Endometrial microvascular endothelial cells (primary cell): ENCODE measurements around the gene KPNA1. TPM values are rescaled to one million over a fixed set of nuclear protein-coding genes. Genes with fewer than 3 reads are reported as not detected.
"Not testable (repeated sequence)": the region's sequence is repeated elsewhere in the genome, so short reads cannot be mapped to it uniquely, and the experiment has no call there.

Experiments used
- in situ Hi-C: cut with HindIII; loops from 2 replicates; pipeline ENCODE4 v1.10.0; 2017; ENCODE audit warnings: low sequenced_read_pairs, low pct_unique_long_range_greater_than_20kb; ENCODE audit errors: inconsistent ontology term
- total RNA-seq: library from RNA; depleted of rRNA; stranded (reverse); fragments of >200 nt; gene quantifications from one replicate; pipeline ENCODE4 v1.2.3, GENCODE V29; 2015; ENCODE audit errors: inconsistent ontology term

KPNA1 gene
- total RNA-seq, 1 donor from 2014 or later = 53.6 TPM

DNA sequence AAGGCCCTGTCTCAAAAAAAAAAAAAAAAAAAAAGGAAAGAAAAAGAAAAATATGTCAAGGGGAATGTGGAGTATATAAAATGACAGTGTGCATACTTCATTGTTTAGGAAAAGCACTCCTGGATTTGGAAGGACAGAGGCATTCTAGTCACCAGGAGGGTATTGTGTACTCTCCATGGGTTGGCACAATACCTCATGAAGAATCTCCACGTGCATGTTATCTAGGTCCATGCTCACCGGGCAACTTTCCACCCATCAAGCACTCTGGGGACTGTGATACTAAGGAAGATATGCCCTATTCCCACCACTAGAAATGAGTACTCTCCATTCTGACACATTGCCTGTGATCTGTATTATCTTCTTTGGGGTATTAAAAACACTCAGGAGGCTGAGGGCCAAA is 15.4 kb upstream of the KPNA1 start:
- in situ Hi-C loops = no loop called here

DNA sequence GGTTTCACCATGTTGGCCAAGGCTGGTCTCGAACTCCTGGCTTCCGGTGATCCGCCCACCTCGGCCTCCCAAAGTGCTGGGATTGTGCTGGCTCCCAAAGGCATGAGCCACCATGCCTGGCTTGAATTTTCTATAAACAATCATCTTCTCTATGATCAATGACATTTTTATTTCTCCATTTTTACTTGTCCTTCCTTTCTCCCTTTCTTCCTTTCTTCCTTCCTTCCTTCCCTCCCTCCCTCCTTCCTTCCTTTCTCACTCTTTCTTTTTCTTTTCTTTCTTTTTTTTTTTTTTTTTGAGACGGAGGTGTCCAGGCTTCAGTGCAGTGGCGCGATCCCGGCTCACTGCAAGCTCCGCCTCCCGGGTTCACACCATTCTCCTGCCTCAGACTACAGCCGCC is 8.6 kb upstream of the KPNA1 start:
- in situ Hi-C loops = no loop called here

DNA sequence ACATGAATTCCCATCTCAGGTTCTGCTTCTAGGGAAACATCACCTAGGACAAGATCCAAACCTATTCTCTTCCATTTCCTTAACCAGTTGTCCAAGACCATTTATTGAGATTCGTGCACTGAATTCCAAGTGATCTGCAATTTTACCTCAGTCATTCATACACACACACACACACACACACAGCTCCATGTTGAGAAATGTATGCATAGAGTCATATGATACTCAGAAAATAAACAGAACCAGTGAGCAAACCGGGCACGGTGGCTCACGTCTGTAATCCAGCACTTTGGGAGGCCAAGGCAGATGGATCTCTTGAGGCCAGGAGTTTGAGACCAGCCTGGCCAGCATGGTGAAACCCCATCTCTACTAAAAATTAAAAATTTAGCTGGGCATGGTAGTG is 6.1 kb upstream of the KPNA1 start:
- in situ Hi-C loops = no loop called here

- in situ Hi-C loops = no loop called here
Measured at GRCh38 chr3:122519693-122520092, 5.0 kb upstream of the KPNA1 start.

DNA sequence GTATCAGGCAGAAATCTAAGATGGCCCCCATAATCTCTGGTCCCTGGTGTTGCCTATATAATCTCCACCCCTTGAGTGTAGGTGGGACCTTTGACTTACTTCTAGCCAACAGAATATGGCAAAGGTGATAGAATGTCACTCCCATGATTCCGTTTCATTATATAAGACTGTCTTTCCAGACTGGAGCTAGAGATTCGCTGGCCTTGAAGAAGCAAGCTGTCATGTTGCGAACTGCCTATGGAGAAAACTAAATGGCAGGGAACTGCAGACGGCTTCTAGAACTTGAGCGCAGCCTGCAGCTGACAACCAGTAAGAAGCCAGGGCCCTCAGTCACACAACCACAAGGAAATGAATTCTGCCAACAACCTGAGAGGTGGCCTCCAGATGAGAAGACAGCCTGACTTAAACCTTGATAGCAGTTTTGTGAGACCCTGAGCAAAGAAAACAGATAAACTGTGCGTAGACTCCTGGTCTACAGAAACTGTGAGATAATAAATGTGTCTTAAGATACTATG is 2.2 kb upstream of the KPNA1 start:
- in situ Hi-C loops = no loop called here

DNA sequence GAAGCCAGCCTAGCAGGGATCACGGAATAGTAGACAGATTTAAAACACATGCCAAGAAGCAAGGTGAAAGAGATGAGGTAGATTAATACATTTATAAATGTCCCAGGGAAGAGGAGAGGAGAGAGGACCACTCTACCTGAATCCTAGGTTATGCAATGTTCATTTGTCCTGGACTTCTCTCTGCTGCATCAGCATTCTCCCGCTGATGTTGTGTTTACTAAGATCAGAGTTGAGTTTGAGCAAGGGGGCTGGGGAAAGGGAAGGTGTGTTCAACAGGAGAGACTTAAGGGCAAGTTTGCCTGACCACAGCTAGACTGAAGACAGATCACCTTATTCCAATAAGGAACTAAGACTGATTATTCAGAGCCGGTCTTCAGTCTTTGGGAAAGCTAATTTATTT is 1.1 kb upstream of the KPNA1 start:
- in situ Hi-C loops = no loop called here

GRCh38 chr3:122515020-122515468 is 305 bp upstream of the KPNA1 start:
- in situ Hi-C loops = no loop called here

GRCh38 chr3:122513386-122514122 is 1.2 kb downstream of the KPNA1 start:
- in situ Hi-C loops = no loop called here

- in situ Hi-C loops = no loop called here
Measured at GRCh38 chr3:122512284-122512683, 2.5 kb downstream of the KPNA1 start.

- in situ Hi-C loops = no loop called here
Measured at GRCh38 chr3:122510878-122511535, 3.7 kb downstream of the KPNA1 start.

GRCh38 chr3:122508944-122509343 is 5.8 kb downstream of the KPNA1 start:
- in situ Hi-C loops = not testable (repeated sequence)

DNA sequence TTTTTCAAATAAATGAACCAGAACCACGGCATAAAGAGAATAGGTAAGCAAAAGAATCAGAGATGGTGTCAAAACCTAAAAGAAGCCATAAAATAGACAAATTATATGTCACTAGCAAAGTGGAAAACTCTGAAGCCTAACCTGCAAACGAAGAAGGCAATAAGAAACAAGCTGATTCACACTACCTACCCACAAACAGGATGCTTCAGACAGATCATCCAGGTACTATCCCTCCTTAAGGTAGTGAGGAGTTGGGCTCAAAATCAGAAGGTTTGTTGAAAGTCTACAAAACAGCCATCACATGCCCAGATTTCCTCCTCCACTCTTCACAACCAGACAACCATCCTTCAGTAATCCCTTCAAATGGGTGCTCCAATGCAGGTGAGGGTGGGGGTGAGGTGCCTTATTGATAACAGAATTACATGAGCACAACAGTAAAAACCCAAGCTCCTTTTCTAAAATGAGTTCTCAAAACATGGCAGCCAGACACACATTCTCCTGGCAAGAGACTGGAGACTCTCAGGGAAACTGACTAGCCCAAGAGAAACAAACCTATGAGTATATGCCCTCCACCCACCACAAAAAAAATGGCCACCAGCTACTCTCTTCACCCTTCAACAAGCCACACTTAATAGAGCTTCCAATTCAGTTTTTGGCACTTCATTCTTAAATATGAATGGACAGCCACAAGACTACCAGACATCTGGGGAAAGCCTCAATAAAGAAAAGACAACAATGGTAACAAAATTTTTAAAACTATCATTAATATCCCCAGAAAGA is 6.4 kb downstream of the KPNA1 start:
- in situ Hi-C loops = no loop called here

DNA sequence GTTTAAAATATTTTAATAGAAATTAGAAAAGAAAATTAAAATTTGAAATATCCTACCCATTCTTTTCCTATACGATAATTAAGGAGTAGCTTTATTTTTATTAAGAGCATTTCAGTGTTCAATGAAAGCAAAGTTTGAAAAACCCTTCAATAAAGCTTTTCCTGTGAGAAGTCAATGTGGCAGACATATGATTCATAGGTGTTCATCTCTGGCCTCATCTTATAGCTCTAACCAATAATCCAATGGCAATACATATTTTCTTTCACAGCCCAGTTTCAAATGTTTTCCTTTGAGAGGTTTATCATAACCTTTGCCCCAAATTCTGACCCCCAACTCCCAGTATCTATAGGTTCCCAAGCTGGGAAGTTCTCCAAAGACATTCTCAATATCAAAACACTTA is 8.3 kb downstream of the KPNA1 start:
- in situ Hi-C loops = no loop called here

- in situ Hi-C loops = no loop called here
Measured at GRCh38 chr3:122505676-122506075, 9.1 kb downstream of the KPNA1 start.

DNA sequence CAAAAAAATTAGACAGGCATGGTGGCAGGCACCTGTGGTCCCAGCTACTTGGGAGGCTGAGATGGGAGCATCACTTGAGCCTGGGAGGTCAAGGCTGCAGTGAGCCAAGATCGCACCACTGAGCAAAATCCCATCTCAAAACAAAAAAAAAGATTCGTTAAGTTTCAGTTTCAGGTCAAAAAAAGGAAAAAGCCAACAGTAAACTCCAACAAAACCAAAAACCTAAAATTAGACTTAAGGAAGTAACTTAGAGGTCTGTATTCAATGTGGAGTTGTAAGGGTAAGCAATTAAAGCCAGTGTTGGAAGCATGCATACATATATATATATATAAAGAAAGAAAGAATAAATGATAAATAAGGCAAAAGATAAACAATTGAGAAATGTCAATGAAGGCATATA is 11.8 kb downstream of the KPNA1 start:
- in situ Hi-C loops = no loop called here

DNA sequence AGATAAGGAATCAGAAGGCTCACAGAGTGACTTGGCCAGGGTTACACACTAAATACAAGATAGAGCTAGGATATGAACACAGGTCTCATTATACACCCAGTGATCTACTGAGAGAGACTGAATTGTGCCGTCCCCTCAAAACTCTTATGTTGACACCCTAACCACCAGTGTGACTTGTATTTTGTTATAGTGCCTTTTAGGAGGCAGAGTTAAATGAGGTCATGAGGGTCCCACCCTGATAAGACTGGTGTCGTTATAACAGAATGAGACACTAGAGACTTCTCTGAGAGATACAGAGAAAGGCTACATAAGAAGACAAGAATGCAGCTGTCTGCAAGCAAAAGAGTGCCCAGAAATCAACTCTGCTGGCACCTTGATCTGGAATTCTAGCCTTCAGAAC is 12.6 kb downstream of the KPNA1 start:
- in situ Hi-C loops = no loop called here

GRCh38 chr3:122500964-122501363 is 13.8 kb downstream of the KPNA1 start:
- in situ Hi-C loops = not testable (repeated sequence)

- in situ Hi-C loops = no loop called here
Measured at GRCh38 chr3:122498152-122498551, 16.6 kb downstream of the KPNA1 start.

DNA sequence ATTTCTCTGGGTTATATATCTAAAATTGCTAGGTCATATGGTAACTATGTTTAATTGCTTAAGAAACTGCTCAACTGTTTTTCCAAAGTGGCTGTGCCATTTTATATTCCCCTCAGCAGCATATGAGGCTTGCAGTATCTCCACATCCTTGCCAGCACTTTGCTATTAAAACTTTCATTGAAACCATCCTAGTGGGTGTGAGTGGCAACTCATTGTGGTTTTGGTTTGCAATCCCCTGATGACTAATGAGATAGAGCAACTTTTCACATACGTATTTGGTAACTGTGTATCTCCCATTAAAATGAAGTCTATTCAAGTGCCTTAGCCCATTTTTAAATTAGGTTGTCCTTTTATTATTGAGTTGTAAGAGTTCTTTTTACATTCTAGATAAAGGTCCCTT is 17.3 kb downstream of the KPNA1 start:
- in situ Hi-C loops = no loop called here

DNA sequence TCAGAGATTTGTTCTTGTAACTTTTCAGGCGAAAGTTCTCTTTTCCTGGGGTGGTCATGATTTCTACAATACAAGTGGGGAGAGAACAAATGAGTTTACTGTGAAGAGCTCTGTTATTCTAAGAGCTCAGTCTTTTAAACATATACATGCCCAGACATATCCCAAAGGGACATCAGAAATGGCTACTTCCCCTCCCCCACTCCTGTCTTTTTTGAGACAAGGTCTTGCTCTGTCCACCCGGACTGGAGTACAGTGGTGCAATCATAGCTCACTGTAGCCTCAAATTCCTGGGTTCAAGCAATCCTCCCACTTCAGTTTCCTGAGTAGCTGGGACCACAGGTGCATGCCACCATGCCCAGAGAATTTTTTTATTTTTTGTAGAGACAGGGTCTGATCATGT is 18.2 kb downstream of the KPNA1 start:
- in situ Hi-C loops = no loop called here
